Dendritic cell treated with granulocyte-macrophage colony-stimulating factor and Interleukin-4, amounts not matched to agents 40 ng/mL and 50 ng/mL, for 4 days (primary cell): Measurements from ENCODE around the gene KITLG.
"Not testable (repeated sequence)": the region's sequence is repeated elsewhere in the genome, so short reads cannot be mapped to it uniquely, and the experiment has no call there.

Experiments
- H3K27ac Mint-ChIP-seq: one replicate; pipeline ENCODE4 v1.8.0; 2022; ENCODE audit warnings: mild to moderate bottlenecking, mixed read lengths
- H3K27me3 Mint-ChIP-seq: one replicate; pipeline ENCODE4 v1.8.0; 2022; ENCODE audit warnings: mild to moderate bottlenecking, mixed read lengths
- H3K36me3 Mint-ChIP-seq: one replicate; pipeline ENCODE4 v1.8.0; 2022; ENCODE audit warnings: low read depth, mixed read lengths
- H3K4me1 Mint-ChIP-seq: one replicate; pipeline ENCODE4 v1.8.0; 2022; ENCODE audit warnings: low read depth, mixed read lengths
- H3K4me3 Mint-ChIP-seq: one replicate; pipeline ENCODE4 v1.8.0; 2022; ENCODE audit warnings: mild to moderate bottlenecking, moderate library complexity, mixed read lengths
- H3K9me3 Mint-ChIP-seq: one replicate; pipeline ENCODE4 v1.8.0; 2022; ENCODE audit warnings: mixed read lengths
- intact Hi-C: fragments of 100-400 bp; cut with micrococcal nuclease; formaldehyde crosslinking; loops from one replicate; pipeline ENCODE4 v1.15.0; 2022

Gene KITLG

GRCh38 chr12:88566430-88566829, 13.8 kb downstream of the KITLG start:
- Mint-ChIP-seq H3K27ac (no peak overlapping the region), H3K4me1 (no peaks in the 10 kb centered on the region), H3K36me3 (no peaks in the 10 kb centered on the region), H3K4me3 (no peak overlapping the region), H3K9me3 (no peaks in the 10 kb centered on the region), H3K27me3 (no peaks in the 10 kb centered on the region)
- intact Hi-C loops: no loop called here

- Mint-ChIP-seq H3K36me3 (no peaks in the 10 kb centered on the region), H3K27ac (no peak overlapping the region), H3K27me3 (no peaks in the 10 kb centered on the region), H3K9me3 (no peaks in the 10 kb centered on the region), H3K4me3 (no peak overlapping the region), H3K4me1 (no peaks in the 10 kb centered on the region)
- intact Hi-C loops: no loop called here
These were observed 17.3 kb downstream of the KITLG start for GRCh38 chr12:88562846-88563582.

GRCh38 chr12:88562151-88562550, 18.1 kb downstream of the KITLG start:
- H3K4me1 Mint-ChIP-seq: no peaks in the 10 kb centered on the region
- no peaks in the 10 kb centered on the region for H3K27me3 Mint-ChIP-seq
- H3K27ac Mint-ChIP-seq: no peak overlapping the region
- no peak overlapping the region for H3K4me3 Mint-ChIP-seq
- no peaks in the 10 kb centered on the region for H3K36me3 Mint-ChIP-seq
- intact Hi-C loops: no loop called here
- no peaks in the 10 kb centered on the region for H3K9me3 Mint-ChIP-seq

GRCh38 chr12:88559772-88560171, 20.5 kb downstream of the KITLG start:
- Mint-ChIP-seq H3K27ac (no peak overlapping the region), H3K9me3 (peaks cover 7% of the 10 kb centered on the region), H3K4me3 (no peak overlapping the region), H3K36me3 (no peaks in the 10 kb centered on the region), H3K4me1 (peaks cover 9% of the 10 kb centered on the region), H3K27me3 (no peaks in the 10 kb centered on the region)
- intact Hi-C loops: no loop called here

- intact Hi-C loops: no loop called here
- H3K36me3 Mint-ChIP-seq: no peaks in the 10 kb centered on the region
- no peaks in the 10 kb centered on the region for H3K27me3 Mint-ChIP-seq
These were observed 21.1 kb downstream of the KITLG start for GRCh38 chr12:88559199-88559598.

GRCh38 chr12:88558340-88558867, 21.9 kb downstream of the KITLG start:
- Mint-ChIP-seq H3K4me3 (no peak overlapping the region), H3K9me3 (peaks cover 7% of the 10 kb centered on the region), H3K36me3 (no peaks in the 10 kb centered on the region), H3K4me1 (peaks cover 9% of the 10 kb centered on the region), H3K27ac (no peak overlapping the region), H3K27me3 (no peaks in the 10 kb centered on the region)
- intact Hi-C loops: no loop called here

More at GRCh38 chr12:88559199-88559598, 21.1 kb downstream of the KITLG start:
- Mint-ChIP-seq H3K4me1 (peaks cover 9% of the 10 kb centered on the region), H3K9me3 (peaks cover 7% of the 10 kb centered on the region), H3K4me3 (no peak overlapping the region), H3K27ac (no peak overlapping the region)

GRCh38 chr12:88556213-88556774, 24.0 kb downstream of the KITLG start:
- Mint-ChIP-seq H3K4me3 (no peak overlapping the region), H3K27me3 (no peaks in the 10 kb centered on the region), H3K27ac (no peak overlapping the region), H3K4me1 (peaks cover 9% of the 10 kb centered on the region), H3K36me3 (no peaks in the 10 kb centered on the region), H3K9me3 (peaks cover 7% of the 10 kb centered on the region)
- intact Hi-C loops: no loop called here

- no peaks in the 10 kb centered on the region for H3K36me3 Mint-ChIP-seq
- no peak overlapping the region for H3K27ac Mint-ChIP-seq
- intact Hi-C loops: no loop called here
- H3K4me3 Mint-ChIP-seq: no peak overlapping the region
- peaks cover 7% of the 10 kb centered on the region for H3K9me3 Mint-ChIP-seq
- H3K27me3 Mint-ChIP-seq: no peaks in the 10 kb centered on the region
- H3K4me1 Mint-ChIP-seq: peaks cover 9% of the 10 kb centered on the region
These were observed 26.2 kb downstream of the KITLG start for GRCh38 chr12:88553941-88554658.

GRCh38 chr12:88552610-88553079, 27.6 kb downstream of the KITLG start:
- Mint-ChIP-seq H3K4me1 (peaks cover 9% of the 10 kb centered on the region), H3K36me3 (no peaks in the 10 kb centered on the region), H3K4me3 (no peak overlapping the region), H3K9me3 (peaks cover 7% of the 10 kb centered on the region), H3K27me3 (no peaks in the 10 kb centered on the region), H3K27ac (no peak overlapping the region)
- intact Hi-C loops: no loop called here

GRCh38 chr12:88549929-88550328, 30.3 kb downstream of the KITLG start:
- H3K4me3 Mint-ChIP-seq: no peak overlapping the region
- H3K27ac Mint-ChIP-seq: no peak overlapping the region
- H3K27me3 Mint-ChIP-seq: no peaks in the 10 kb centered on the region
- no peaks in the 10 kb centered on the region for H3K9me3 Mint-ChIP-seq
- H3K36me3 Mint-ChIP-seq: no peaks in the 10 kb centered on the region
- intact Hi-C loops: no loop called here
- no peaks in the 10 kb centered on the region for H3K4me1 Mint-ChIP-seq

- H3K4me1 Mint-ChIP-seq: not testable (repeated sequence)
These were observed 32.3 kb downstream of the KITLG start for GRCh38 chr12:88547949-88548348.

GRCh38 chr12:88546853-88547252, 33.4 kb downstream of the KITLG start:
- Mint-ChIP-seq H3K27ac (no peak overlapping the region), H3K36me3 (no peaks in the 10 kb centered on the region), H3K27me3 (no peaks in the 10 kb centered on the region), H3K9me3 (no peaks in the 10 kb centered on the region), H3K4me3 (no peak overlapping the region), H3K4me1 (no peaks in the 10 kb centered on the region)
- intact Hi-C loops: no loop called here

More at GRCh38 chr12:88547949-88548348, 32.3 kb downstream of the KITLG start:
- intact Hi-C loops, H3K27me3 Mint-ChIP-seq, H3K27ac Mint-ChIP-seq, H3K36me3 Mint-ChIP-seq, H3K4me3 Mint-ChIP-seq, H3K9me3 Mint-ChIP-seq: not testable (repeated sequence)

GRCh38 chr12:88546226-88546625, 34.0 kb downstream of the KITLG start:
- Mint-ChIP-seq H3K27me3 (no peaks in the 10 kb centered on the region), H3K36me3 (no peaks in the 10 kb centered on the region), H3K4me1 (no peaks in the 10 kb centered on the region), H3K9me3 (no peaks in the 10 kb centered on the region), H3K4me3 (no peak overlapping the region), H3K27ac (no peak overlapping the region)
- intact Hi-C loops: no loop called here
